Measurements from ENCODE around the gene TLN1.

TLN1 gene

DNA sequence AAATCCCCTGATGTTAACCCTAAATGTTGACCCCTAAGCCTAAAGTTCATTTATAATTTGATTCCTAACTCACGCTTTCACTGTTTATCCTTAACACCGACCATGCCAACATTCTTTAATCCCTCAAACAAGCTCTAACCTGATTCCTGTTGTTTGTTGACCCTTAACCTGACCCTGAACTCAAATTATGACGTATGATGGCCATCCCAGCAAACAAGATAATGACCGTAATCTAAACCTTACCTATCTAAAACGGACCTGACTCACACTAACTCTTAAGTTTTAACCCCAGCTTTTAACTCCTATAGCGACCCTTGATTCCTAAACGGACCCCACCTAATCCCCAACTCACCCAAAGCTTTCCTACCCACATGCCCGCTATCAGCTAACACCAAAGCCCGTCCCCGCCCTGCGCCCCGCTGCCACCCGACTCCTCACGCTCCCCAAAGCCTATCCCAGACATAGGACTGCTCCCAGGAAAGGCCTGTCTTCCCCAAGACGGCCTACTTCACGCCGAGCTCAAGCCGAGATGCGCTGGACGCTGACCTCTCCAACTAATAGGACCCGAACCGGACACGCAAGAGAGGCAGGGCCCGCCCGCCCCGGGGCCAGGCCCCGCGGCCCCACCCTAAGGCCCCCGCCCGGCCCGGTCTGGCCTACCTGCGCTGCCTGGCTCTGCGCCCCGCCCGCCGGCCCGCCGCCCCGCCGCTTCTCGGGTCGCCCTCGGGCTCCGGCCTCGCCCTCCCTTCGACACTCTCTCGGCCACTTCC, 395 bp downstream of the TLN1 start:
- in situ Hi-C loops (cut with HindIII; ENCODE audit: low sequenced_read_pairs) = no loop called here

DNA sequence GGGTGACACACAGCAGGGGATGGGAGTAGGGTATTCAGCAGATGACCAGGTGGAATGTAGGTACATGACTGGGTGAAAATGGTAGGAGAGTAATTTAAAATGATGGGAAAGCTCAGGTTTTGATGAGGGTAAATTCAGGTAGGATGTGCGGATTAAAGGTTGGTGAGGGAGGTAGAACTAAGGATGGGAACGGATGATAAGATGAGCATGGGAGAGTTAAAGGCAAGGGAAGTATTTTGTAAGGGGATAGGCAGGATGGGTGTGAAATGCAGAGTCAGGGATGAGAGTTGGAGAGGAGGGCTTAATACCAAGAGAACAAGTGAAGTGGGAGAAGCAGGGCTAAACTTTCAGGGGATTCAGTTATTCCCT, 1.5 kb downstream of the TLN1 start:
- in situ Hi-C loops (cut with HindIII; ENCODE audit: low sequenced_read_pairs) = no loop called here

DNA sequence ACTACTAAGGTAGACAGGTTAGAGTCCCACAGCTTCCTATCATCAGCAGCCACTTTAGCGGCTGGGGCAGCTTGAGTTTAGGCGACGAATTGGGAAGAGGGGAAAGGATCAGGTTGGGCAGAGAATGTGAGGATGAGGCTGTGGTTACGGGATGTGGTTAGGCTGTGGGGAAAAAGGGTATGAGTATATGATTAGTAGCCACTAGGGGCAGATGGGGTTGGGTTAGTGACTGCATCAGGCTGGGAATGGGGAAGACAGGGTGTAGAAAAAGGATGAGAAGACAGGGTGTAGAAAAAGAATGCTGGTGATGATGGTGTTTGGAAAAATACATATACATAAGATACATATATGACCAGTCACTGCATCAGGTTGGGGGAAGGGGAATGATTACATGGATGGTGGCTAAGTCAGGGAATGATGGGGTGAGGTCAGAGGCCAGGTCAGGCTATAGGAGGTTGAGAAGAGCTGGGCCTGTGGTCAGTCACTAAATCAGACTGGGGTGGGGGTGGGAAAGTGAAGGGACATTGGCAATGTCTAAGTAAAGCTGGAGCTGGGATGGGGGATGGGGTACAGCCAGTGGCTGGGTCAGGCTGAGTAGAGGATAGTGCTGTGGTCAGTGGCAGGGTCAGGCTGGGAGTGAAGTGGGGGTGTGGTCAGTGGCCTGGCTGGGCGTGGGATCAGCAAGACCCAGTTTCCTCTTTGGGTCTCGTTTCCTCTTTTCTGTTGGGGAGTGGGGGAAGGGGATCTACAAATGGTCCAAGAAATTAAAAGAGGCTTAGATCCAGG, 2.1 kb downstream of the TLN1 start:
- in situ Hi-C loops (cut with HindIII; ENCODE audit: low sequenced_read_pairs) = no loop called here

DNA sequence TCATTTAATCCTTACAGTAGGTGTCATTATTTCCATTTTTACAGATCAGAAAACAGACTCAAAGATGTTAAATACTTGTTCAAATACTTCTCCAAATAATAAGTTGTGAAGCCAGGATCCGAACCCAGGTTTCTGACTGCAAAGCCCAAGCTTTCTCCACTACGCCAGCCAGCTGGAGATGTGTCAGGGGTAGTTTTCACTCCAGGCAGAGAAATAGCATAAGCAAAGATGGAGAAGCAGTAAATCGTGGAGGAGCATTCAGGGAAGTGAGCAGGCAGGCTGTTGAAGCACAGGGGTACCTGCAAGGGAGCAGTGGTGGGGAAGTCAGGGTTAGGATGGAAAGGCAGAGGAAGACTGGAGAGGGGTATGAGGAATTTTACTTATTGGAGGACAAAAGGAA, 2.9 kb downstream of the TLN1 start:
- in situ Hi-C loops (cut with HindIII; ENCODE audit: low sequenced_read_pairs) = no loop called here

DNA sequence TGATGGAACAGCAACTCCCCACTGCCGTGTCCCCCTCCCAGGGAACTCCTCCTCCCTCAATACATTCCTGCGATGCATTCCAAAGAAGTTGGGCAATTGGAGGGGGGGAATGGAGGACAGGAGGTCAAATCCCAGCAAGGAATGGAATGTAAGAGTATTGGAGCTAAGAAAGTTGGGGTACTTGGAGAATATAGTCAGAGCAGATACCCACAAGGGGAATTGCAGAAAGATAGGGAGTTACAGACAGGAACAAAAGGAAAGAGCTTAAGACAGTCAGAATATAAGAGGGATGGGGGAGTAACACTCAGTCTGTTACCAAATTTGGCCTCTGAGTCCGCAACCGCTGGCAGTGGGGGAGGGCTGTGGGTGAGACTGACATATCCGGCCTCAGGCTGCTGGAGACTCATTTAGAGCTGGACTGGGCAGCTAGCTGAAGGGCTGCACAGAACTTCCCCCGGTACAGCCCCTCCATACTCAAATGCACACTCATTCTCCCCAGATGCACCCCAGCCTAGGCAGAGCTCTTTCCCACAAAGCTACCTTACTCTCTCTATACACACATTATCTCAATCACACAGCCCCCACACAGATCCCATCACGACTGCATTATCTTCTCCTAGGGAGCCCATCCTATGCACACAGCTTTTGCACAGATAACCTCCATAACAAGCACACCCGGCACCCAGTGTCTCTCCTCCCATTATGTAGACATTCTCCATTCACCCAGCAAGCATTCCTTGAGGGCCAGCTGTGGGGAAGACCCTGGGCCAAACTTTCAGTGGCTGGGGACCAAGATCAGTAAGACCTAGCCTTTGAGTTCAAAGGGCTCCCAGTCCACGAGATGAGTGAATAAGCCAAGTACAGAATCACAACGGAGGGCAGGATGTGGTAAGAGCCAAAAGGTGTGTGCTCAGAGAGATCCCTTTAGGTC, 3.7 kb downstream of the TLN1 start:
- in situ Hi-C loops (cut with HindIII; ENCODE audit: low sequenced_read_pairs) = no loop called here

DNA sequence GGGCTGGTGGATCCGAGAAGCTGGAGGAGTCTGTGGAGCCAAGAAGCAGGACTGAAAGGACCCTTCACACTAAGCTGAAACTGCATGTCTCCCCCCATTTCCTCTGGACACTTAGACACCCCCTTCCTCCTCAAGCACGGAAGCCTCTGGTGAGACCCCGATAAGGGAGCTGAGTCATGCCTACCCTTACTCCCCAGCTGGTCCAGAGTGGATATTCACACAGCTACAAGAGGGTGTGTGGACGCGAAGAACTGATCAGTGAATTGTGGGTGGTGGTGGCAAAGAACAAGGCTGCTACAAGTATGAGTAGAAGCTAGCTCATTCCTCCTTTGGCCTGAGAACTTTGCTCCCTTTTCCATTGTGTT, 4.3 kb downstream of the TLN1 start:
- in situ Hi-C loops (cut with HindIII; ENCODE audit: low sequenced_read_pairs) = no loop called here

DNA sequence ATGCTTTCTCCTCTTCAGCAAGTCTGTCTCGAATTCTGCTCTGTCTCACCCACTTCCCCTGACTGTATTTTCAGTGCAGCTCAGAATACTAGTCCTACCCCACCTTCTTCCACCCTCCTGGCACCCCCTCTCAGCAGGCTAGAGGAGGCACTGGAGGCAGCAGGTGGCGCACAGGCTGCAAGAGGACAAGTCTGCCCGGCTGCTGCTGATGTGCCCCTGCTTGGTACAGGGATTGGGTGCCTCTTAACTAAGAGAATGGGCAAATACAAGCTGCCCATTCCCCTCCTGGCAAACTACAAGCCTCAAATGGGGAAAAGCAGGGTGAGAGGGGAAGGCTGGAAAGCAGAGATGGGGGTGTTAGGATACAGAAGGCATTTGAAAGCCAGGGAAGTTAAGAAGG, 5.1 kb downstream of the TLN1 start:
- in situ Hi-C loops (cut with HindIII; ENCODE audit: low sequenced_read_pairs) = no loop called here

DNA sequence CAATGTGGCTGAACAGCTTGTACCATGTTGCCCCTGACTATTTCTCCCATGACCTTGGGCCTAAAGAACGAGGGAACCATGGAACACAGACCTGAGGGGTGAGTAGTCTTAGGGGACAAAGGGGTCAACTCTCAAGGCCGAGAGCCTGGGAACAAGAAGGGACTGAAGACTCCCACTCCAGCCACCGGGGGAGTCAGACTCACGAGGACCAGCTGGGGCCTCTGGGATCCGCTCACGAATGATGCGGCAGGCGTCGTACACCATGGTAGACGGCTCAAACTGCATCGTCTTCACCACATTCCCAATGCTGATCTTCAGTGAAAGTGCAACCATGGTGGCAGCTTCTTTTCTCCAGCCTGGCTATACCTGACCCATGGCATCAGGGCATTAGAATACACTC, 6.6 kb downstream of the TLN1 start:
- in situ Hi-C loops (cut with HindIII; ENCODE audit: low sequenced_read_pairs) = no loop called here

DNA sequence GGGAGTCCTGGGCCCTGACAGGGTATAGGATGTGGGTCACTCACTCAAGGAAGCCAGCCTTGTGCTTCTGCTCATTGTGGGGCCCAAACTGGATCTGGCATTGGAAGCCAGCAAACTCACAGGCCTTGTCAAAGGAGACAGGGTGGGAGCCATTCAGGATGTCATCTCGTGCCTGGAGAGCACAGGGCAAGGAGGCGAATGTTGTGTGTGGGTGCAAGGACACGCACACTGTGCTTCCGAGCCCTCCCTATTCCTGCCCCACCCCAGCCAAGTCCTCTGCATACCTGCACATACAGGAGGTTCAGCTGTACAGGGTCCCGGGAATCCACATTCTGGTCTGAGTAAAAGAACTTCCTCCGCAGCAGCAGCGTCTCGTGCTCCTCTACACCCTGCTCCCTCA, 8.1 kb downstream of the TLN1 start:
- in situ Hi-C loops (cut with HindIII; ENCODE audit: low sequenced_read_pairs) = no loop called here

DNA sequence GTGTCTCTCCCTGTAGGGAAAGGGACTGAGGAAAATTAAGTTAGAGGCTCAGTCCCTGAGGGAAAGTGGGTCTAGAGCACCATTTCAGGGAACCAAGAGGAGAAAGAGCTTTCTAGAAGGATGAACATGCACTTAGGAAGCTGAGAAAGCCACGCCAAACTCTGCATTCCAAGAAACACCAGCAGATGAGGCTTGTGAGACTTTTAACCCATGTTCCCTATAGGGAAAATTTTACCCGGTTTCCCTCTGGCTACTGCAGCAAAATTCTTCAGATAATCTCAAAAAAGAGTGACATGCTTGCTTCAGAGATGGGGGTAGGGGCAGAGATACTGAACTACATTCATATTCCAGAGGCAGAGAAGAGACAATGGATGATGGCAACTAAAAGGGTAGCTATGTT, 8.6 kb downstream of the TLN1 start:
- in situ Hi-C loops (cut with HindIII; ENCODE audit: low sequenced_read_pairs) = no loop called here

DNA sequence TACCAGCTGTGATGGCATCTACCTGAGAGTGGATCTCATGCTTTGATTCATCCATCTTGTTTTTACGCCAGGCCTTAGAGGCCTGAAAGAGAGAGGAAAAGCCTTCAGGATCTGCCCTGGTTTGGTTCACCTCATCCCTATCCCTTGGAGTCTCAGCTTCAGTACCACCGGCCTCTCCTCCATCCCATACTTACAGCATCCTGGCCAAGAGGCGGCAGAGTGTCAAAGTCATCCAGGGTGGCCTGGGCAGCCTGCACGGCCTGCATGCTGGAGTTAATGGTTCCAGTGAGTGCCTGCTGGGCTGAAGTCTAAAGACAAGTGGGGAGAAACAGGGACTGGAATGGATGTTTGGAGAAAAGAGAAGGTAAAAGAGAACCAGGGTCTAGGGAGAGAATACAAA, 12.4 kb downstream of the TLN1 start:
- in situ Hi-C loops (cut with HindIII; ENCODE audit: low sequenced_read_pairs) = no loop called here

DNA sequence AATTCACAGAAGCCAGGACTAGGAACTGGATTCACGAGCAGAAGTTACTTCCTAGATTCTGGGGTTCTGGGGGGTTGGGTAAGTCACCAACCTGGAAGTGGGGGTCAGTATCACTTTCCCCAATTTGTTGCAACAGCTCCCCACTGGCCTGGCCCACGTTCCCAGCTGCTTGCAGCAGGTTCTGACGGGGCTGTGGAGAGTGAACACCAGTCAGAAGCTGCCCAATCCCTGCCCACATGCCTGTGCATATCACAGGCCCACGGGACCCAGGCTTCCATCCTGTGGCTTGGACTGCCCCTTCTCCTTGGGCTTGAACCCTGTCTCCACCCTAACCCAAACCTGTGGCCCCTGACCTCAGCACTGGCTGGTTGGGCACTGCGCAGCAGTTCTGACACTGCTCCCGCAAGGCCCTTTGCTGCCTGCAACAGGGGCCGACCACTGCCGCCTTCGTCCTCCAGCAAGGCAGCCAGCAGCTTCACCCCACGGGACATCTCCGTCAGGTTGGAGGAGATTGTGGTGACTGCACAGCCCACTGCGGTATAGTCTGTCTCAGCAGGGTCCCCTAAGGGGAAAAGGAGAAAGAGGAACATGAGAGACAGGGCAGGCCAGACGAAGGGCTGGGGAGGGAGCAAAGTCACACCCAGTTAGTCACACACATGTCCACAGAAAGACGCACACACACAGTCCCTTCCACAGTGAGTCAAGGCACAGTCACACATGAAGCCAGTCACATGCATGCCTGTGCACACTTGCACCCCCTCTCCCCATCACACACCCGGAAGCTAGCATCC, 13.1 kb downstream of the TLN1 start:
- in situ Hi-C loops (cut with HindIII; ENCODE audit: low sequenced_read_pairs) = no loop called here

DNA sequence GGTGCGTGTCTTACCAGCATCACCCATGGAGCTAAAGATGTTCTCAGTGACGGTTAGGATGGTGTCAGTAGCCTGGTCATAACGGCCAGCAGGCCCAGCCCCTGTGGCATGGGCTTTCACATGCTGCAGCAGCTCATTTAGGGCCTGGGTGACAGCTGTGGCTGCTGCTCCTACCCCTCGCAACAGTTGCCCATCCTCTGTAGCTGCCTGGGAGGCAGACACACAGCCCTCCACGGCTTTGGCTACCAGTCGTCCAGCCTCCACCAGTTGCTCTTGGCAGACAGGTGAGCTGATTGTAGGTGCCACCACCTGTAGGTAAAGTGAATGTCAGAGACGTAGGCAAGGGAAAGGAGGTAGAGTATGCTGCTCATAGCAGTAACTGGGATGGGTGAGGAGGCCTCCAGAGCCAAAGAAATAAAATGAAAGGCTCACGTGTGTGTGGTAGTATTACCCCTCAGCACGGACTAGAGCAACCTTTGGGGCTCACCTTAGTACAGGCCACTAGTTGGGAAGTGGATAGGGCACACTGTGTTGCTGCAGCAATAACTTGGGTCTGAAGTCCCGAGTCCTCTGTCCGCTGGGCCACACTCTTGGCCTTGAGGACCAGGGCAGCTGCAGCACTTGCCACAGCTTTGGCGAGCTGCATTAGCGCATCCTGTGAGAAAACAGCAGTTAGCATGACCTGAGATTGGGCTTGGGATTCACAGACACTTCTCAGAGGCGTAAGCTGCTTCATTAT, 14.7 kb downstream of the TLN1 start:
- in situ Hi-C loops (cut with HindIII; ENCODE audit: low sequenced_read_pairs) = no loop called here

DNA sequence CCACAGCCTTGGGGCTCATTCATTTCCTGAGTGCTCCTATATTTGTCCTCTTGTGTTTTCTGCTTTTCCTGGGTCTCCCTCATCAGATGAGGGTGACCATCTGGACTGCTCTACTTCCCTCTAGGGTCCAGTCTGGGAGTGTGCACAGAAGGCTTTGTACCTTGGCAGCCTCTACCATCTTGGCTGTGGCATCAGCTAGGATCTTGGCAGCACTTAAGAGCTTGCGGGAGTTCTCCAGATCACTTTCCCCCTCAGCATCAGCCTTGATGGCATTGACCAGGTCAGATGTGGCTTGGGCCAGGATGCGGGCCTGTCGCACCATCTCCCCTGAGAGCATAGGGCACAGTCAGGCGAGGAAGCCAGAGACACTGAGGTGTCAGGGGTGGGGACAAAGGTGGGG, 15.8 kb downstream of the TLN1 start:
- in situ Hi-C loops (cut with HindIII; ENCODE audit: low sequenced_read_pairs) = no loop called here

DNA sequence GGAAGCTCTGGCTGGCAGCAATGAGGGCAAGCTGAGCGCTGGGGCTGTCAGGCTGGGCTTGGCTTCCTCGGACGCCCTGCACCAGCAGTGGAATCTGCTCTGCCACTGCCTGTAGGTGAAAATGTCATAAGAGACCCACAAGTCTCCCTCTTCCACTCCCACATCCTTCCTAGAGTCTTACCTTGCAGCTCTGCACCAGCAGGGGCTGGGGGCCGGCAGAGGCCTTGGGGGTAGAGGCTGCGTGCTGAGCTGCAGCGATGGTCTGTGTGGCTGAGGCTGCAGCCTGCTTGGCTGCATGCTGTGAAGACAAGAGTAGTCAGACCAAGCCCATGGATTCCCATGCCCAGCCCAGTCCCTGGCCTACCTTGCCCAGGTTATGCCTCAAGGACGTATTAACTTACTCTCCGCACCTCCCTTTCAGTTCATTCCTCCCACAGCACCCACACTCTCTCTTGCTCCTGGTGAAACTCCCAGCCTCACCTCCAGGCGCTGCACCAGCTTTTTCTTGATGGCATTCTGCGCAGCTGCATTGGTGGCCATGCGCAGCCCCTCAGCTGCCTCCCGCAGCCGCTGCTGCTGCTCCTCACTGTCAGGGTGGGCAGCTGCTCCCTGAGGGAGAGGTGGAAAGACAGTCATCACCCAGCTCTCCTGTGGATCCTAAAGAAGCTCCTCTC, 17.3 kb downstream of the TLN1 start:
- in situ Hi-C loops (cut with HindIII; ENCODE audit: low sequenced_read_pairs) = no loop called here

DNA sequence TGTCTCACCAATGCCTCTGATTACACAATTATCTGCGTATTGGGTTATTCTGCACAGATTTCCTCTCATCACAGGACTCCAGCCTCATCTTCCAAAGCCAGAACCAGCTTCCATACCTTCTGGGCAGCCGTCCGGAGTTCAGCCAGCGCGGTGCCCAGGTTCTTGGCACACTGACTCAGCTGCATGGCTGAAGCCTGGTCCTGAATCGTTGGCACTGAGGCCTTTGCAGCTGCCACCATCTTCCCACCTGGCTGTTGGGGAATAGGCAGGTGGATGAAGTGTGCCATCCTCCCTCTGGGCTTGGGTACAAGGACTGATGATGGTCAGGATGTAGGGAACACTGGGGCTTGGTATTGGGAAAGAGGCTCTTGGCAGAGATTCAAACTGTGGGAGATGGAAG, 17.9 kb downstream of the TLN1 start:
- in situ Hi-C loops (cut with HindIII; ENCODE audit: low sequenced_read_pairs) = no loop called here

DNA sequence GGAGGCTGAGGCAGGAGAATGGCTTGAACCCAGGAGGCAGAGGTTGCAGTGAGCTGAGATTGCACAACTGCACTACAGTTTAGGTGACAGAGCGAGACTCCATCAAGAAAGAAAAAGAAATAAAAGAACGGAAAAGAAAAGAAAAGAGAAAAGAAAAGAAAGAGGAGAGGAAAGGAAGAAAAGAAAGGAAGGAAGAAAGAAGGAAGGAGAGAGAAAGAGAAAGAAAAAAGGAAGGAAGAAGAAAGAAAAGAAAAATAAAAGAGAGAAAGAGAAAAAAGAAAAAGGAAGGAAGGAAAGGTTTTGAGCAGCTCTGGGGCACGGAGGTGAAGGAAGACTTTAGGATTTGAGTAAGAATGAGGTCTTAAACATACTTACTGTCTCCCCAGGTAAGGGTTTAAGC, 18.4 kb downstream of the TLN1 start:
- in situ Hi-C loops (cut with HindIII; ENCODE audit: low sequenced_read_pairs) = no loop called here

DNA sequence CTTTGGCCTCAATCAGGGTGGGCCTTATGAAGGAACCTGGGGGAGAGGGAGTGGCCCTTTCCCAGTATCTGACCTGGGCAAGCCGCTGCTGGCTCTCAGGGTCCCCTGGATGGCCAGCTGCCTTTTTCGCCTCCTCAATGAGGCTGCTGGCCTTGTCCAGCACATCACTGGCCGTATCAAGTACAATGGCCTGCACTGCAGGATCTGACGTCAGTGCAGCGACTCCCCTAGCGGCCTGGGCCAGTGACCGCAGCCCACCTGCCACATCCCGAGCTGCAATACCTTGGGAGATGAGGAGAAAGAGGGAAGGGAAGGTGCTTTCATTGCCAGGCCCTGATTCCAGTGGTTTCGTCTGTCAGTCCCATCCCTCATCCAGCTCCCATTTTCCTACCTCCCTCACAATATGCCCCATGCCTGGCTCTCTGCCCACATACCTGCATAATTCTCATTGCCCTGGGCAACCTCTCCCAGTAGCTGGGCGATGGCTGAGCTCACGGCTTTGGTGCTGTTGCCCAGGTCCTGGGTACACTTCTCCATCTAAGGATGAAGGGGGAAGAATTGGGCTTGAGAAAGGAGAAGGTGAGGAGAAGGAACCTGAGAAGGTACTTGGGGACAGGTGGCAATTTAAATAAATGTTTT, 19.1 kb downstream of the TLN1 start:
- in situ Hi-C loops (cut with HindIII; ENCODE audit: low sequenced_read_pairs) = no loop called here
